KBM-7 (cell line): ENCODE data around the gene CYTL1.
A peak's percentile ranks its signal among the peaks of the same experiment; 100 is the strongest.
"Not testable (repeated sequence)": the region's sequence is repeated elsewhere in the genome, so short reads cannot be mapped to it uniquely, and the experiment has no call there.

ENCODE experiments used
- DNase-seq: peaks from one replicate; pipeline ENCODE4 v3.0.0-alpha.2; 2015
- in situ Hi-C: fragments of 300-500 bp; cut with MboI; formaldehyde crosslinking; loops from 2 replicates; pipeline ENCODE4 v1.14.3; 2020; ENCODE audit warnings: low sequenced_read_pairs, low pct_unique_long_range_greater_than_20kb, mixed read lengths

The CYTL1 gene

GRCh38 chr4:5010984-5011383, 8.3 kb downstream of the CYTL1 start:
- no peak for DNase-seq
- in situ Hi-C loops, result no loop called here

GRCh38 chr4:5009796-5010195, 9.5 kb downstream of the CYTL1 start:
- in situ Hi-C loops, result no loop called here

GRCh38 chr4:5006932-5007331, 12.3 kb downstream of the CYTL1 start:
- not testable (repeated sequence) for DNase-seq

More at GRCh38 chr4:5009796-5010195, 9.5 kb downstream of the CYTL1 start:
- DNase-seq, result no peak

GRCh38 chr4:5004496-5004895, 14.8 kb downstream of the CYTL1 start:
- DNase-seq, result no peak
- in situ Hi-C loops, result no loop called here

More at GRCh38 chr4:5006932-5007331, 12.3 kb downstream of the CYTL1 start:
- in situ Hi-C loops, result not testable (repeated sequence)

- DNase-seq, result no peak
- in situ Hi-C loops, result no loop called here
Observed at GRCh38 chr4:5003918-5004317, 15.3 kb downstream of the CYTL1 start.

- peak; percentile 88 for DNase-seq
- in situ Hi-C loops, result no loop called here
Observed at GRCh38 chr4:5003372-5003857, 15.8 kb downstream of the CYTL1 start.

- DNase-seq, in situ Hi-C loops: not testable (repeated sequence)
Observed at GRCh38 chr4:5001641-5002040, 17.6 kb downstream of the CYTL1 start.

GRCh38 chr4:4996935-4997334, 22.3 kb downstream of the CYTL1 start:
- DNase-seq, result peak; percentile 56
- in situ Hi-C loops, result not testable (repeated sequence)

GRCh38 chr4:4995908-4996265, 23.4 kb downstream of the CYTL1 start:
- DNase-seq, result no peak
- in situ Hi-C loops, result no loop called here

GRCh38 chr4:4995103-4995907, 24.0 kb downstream of the CYTL1 start:
- in situ Hi-C loops, result no loop called here
- peak; percentile 85 for DNase-seq

- in situ Hi-C loops, result no loop called here
- DNase-seq, result no peak
Observed at GRCh38 chr4:4994312-4995097, 24.8 kb downstream of the CYTL1 start.

- no peak for DNase-seq
- in situ Hi-C loops, result no loop called here
Observed at GRCh38 chr4:4992833-4993232, 26.4 kb downstream of the CYTL1 start.

GRCh38 chr4:4991541-4992099, 27.6 kb downstream of the CYTL1 start:
- DNase-seq, result no peak
- in situ Hi-C loops, result no loop called here

- peak; percentile 28 for DNase-seq
- in situ Hi-C loops, result no loop called here
Observed at GRCh38 chr4:4990857-4991540, 28.3 kb downstream of the CYTL1 start.

GRCh38 chr4:4990329-4990728, 28.9 kb downstream of the CYTL1 start:
- in situ Hi-C loops, result no loop called here
- DNase-seq, result no peak

- in situ Hi-C loops, result no loop called here
- DNase-seq, result no peak
Observed at GRCh38 chr4:4989083-4989622, 30.1 kb downstream of the CYTL1 start.

- in situ Hi-C loops, result no loop called here
- DNase-seq, result no peak
Observed at GRCh38 chr4:4987656-4988055, 31.6 kb downstream of the CYTL1 start.

- no peak for DNase-seq
- in situ Hi-C loops, result no loop called here
Observed at GRCh38 chr4:4986841-4987240, 32.4 kb downstream of the CYTL1 start.

GRCh38 chr4:4985844-4986243, 33.4 kb downstream of the CYTL1 start:
- in situ Hi-C loops, result no loop called here
- peak; percentile 53 for DNase-seq
